T-helper 17 cell (primary cell): ENCODE data around the gene MTIF2. TPM values are rescaled to one million over a fixed set of nuclear protein-coding genes. Genes with fewer than 3 reads are reported as not detected.
"Not testable (repeated sequence)": the region's sequence is repeated elsewhere in the genome, so short reads cannot be mapped to it uniquely, and the experiment has no call there.

Source experiments
- ATAC-seq: fragments of 150-1000 bp; cut with Tn5 transposase; 2 replicates; pipeline ENCODE4 v1.10.0; 2021; ENCODE audit warnings: mild to moderate bottlenecking, moderate library complexity
- DNase-seq, 3 donors: peaks; one replicate each; pipeline versions ENCODE4 v3.0.0 to v3.0.0-alpha.2; 2020 to 2021
- H3K9me3 ChIP-seq: one replicate; pipeline ENCODE4 v1.7.0; 2013; ENCODE audit warnings: low read length, mild to moderate bottlenecking; ENCODE audit not compliant: control insufficient read depth, poor library complexity, severe bottlenecking
- H3K27ac Mint-ChIP-seq: one replicate; pipeline ENCODE4 v1.8.0; 2022; ENCODE audit warnings: mild to moderate bottlenecking, moderate library complexity, mixed read lengths
- H3K27me3 Mint-ChIP-seq: one replicate; pipeline ENCODE4 v1.8.0; 2022; ENCODE audit warnings: mixed read lengths
- H3K36me3 Mint-ChIP-seq: one replicate; pipeline ENCODE4 v1.8.0; 2022; ENCODE audit warnings: low read depth, mixed read lengths
- H3K4me1 Mint-ChIP-seq: one replicate; pipeline ENCODE4 v1.8.0; 2022; ENCODE audit warnings: mild to moderate bottlenecking, mixed read lengths
- H3K4me3 Mint-ChIP-seq: one replicate; pipeline ENCODE4 v1.8.0; 2022; ENCODE audit warnings: mild to moderate bottlenecking, moderate library complexity, mixed read lengths
- total RNA-seq, 4 donors: library from RNA in 2 of 4; stranded (reverse) in 2 of 4; gene quantifications; one replicate each; pipeline ENCODE4 v1.2.3 and lab custom pipeline; 2022 to 2026

The MTIF2 gene
- total RNA-seq, 2 donors from 2014 or later: 16.8 to 18.7 TPM

DNA sequence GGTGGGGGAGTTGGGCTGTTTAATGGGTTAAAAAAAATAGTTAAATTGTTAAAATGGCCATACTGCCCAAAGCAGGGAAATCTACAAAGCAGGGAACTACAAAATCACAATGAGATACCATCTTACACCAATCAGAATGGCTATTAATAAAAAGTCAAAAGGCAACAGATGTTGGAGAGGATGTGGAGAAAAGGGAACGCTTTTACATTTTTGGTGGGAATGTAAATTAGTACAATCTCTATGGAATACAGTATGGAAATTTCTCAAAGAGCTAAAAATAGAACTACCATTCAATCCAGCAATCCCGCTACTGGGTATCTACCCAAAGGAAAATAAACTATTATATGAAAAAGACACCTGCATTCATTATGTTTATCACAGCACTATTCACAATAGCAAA lies 64.1 kb downstream of the MTIF2 start:
- Mint-ChIP-seq H3K27ac (no peak overlapping the region), H3K4me1 (no peaks in the 10 kb centered on the region)
- DNase-seq: no peak

DNA sequence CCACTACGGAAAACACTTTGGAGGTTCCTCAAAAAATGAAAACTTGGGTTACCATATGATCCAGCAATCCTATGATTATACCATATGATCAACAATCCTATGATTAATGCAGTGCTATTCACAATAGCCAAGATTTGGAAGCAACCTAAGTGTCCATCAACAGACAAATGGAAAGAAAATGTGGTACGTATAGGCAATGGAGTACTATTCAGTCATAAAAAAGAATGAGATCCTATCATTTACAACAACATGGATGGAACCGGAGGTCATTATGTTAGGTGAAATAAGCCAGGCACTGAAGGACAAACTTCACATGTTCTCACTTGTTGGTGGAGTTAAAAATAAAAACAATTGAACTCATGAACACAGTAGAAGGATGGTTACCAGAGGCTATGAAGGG lies 64.5 kb downstream of the MTIF2 start:
- no peak overlapping the region for H3K27ac Mint-ChIP-seq
- no peaks in the 10 kb centered on the region for H3K4me1 Mint-ChIP-seq
- peaks cover 2% of the 10 kb centered on the region for H3K36me3 Mint-ChIP-seq
- ATAC-seq (no peak), DNase-seq (no peak)
- H3K4me3 Mint-ChIP-seq: no peak overlapping the region
- H3K9me3 ChIP-seq: no peaks in the 10 kb centered on the region
- H3K27me3 Mint-ChIP-seq: no peaks in the 10 kb centered on the region

More for the DNA sequence above, 64.1 kb downstream of the MTIF2 start:
- H3K9me3 ChIP-seq: no peaks in the 10 kb centered on the region
- Mint-ChIP-seq H3K27me3 (no peaks in the 10 kb centered on the region), H3K36me3 (no peaks in the 10 kb centered on the region), H3K4me3 (no peak overlapping the region)
- no peak for ATAC-seq

DNA sequence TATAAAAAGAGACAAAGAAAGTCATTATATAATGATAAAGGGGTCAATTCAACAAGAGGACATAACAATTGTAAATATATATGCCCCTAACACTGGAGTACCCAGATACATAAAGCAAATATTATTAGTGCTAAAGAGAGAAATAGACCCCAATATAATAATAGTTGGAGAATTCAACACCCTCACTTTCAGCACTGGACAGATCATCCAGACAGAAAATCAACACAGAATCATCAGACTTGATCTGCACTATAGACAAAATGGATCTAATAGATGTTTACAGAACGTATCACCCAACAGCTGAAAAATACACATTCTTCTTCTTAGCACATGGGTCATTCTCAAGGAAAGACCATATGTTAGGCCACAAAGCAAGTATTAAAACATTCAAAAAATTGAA lies 68.6 kb downstream of the MTIF2 start:
- Mint-ChIP-seq H3K27me3 (no peaks in the 10 kb centered on the region), H3K27ac (no peak overlapping the region), H3K4me3 (no peak overlapping the region), H3K4me1 (no peaks in the 10 kb centered on the region), H3K36me3 (peaks cover 5% of the 10 kb centered on the region)
- ATAC-seq (no peak), DNase-seq (no peak)
- H3K9me3 ChIP-seq: no peaks in the 10 kb centered on the region

DNA sequence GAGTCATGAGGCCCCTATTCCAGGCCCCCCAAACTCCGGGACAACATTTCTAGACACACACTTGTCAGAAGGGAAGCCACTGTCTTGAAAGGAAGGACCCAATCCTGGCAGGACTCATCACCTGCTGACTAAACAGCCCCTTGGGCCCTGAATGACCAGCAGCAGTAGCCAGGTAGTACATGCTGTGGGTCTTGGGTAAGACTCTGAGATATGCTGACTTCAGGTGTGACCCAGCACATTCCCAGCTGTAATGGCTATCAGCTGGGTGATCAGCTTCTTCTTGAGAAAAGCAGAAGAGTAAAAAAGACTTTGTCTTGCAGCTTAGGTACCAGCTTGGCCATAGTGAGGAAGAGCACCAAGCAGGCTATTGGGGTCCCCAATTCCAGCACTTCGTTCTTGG lies 72.5 kb downstream of the MTIF2 start:
- H3K36me3 Mint-ChIP-seq: peaks cover 6% of the 10 kb centered on the region
- no peak overlapping the region for H3K27ac Mint-ChIP-seq
- no peaks in the 10 kb centered on the region for H3K27me3 Mint-ChIP-seq
- no peak overlapping the region for H3K4me3 Mint-ChIP-seq
- H3K4me1 Mint-ChIP-seq: no peaks in the 10 kb centered on the region
- no peaks in the 10 kb centered on the region for H3K9me3 ChIP-seq
- no peak for ATAC-seq
- no peak for DNase-seq

DNA sequence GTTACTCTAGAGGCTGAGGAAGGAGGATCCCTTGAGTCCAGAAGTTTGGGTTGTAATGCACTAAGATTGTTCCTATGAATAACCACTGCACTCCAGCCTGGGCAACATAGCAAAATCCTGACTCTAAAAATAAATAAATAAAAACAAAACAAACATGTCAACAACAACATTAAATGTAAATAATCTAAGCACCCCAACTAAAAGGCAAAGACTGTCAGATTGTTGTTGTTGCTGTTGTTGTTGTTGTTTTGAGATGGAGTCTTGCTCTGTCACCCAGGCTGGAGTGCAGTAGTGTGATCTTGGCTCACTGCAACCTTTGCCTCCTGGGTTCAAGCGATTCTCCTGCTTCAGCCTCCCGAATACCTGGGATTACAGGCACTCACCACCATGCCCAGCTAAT lies 77.1 kb downstream of the MTIF2 start:
- H3K4me1 Mint-ChIP-seq, H3K9me3 ChIP-seq, H3K27ac Mint-ChIP-seq, H3K27me3 Mint-ChIP-seq, H3K4me3 Mint-ChIP-seq, DNase-seq, ATAC-seq, H3K36me3 Mint-ChIP-seq: not testable (repeated sequence)

DNA sequence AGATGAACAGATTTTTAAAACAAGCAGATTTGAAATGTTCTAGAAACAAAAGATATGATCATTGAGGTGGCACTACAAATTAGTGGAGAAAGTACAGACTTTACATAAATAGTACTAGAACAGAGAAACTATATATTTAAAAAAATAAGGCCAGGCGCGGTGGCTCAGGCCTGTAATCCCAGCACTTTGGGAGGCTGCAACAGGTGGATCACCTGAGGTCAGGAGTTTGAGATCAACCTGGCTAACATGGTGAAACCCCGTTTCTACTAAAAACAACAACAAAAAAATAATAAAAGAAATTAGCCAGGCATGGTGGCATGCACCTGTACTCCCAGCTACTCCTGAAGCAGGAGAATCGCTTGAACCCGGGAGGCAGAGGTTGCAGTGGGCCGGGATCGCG lies 82.2 kb downstream of the MTIF2 start:
- DNase-seq, ATAC-seq, H3K4me3 Mint-ChIP-seq, H3K9me3 ChIP-seq, H3K27ac Mint-ChIP-seq, H3K27me3 Mint-ChIP-seq, H3K4me1 Mint-ChIP-seq, H3K36me3 Mint-ChIP-seq: not testable (repeated sequence)

Other genes with a start within 250 kb of the MTIF2 start
- 100 to 1,000 TPM in 1 of 2 donors, 10 to 100 TPM in 1; 92.7 to 114 TPM for gene RTN4, start 218.8 kb downstream of the MTIF2 start, total RNA-seq
- gene CLHC1, start 36.9 kb downstream of the MTIF2 start, total RNA-seq: 1 to 10 TPM; 3.5 to 7.1 TPM
- 1,000 to 10,000 TPM; 1,730 to 1,784 TPM for gene RPS27A, start 36.5 kb downstream of the MTIF2 start, total RNA-seq
- gene CCDC88A, start 150.6 kb upstream of the MTIF2 start, total RNA-seq: 10 to 100 TPM; 10.8 to 15.2 TPM